GM23248 (cell line): ENCODE results near the gene CNOT3. TPM values are rescaled to one million over a fixed set of nuclear protein-coding genes. Genes with fewer than 3 reads are reported as not detected.
"Not testable (repeated sequence)": the region's sequence is repeated elsewhere in the genome, so short reads cannot be mapped to it uniquely, and the experiment has no call there.

Experiments used
- DNase-seq: peaks from one replicate; pipeline ENCODE4 v3.0.0-alpha.2; 2015
- H2AFZ ChIP-seq: fragments of 200-600 bp; sonication (generic); 2 replicates; pipeline ENCODE4 v1.6.1; 2016; ENCODE audit warnings: antibody characterized with exemption
- H3F3A ChIP-seq: fragments of 200-600 bp; sonication (generic); 2 replicates; pipeline ENCODE4 v1.6.1; 2016; ENCODE audit warnings: mild to moderate bottlenecking, antibody characterized with exemption, mixed run types; ENCODE audit not compliant: insufficient read depth
- H3K27ac ChIP-seq: fragments of 200-600 bp; sonication (generic); 2 replicates; pipeline ENCODE4 v1.5.1; 2016; ENCODE audit warnings: mild to moderate bottlenecking
- H3K27me3 ChIP-seq: fragments of 200-600 bp; sonication (generic); replicated peaks from 2 replicates; pipeline ENCODE4 v1.6.1; 2016; ENCODE audit warnings: mild to moderate bottlenecking; ENCODE audit not compliant: insufficient read depth
- H3K36me3 ChIP-seq: fragments of 200-600 bp; sonication (generic); 2 replicates; pipeline ENCODE4 v1.6.1; 2016; ENCODE audit warnings: low read depth, mild to moderate bottlenecking
- H3K4me1 ChIP-seq: fragments of 200-600 bp; sonication (generic); 2 replicates; pipeline ENCODE4 v1.6.1; 2016; ENCODE audit warnings: mild to moderate bottlenecking; ENCODE audit not compliant: insufficient read depth
- H3K4me2 ChIP-seq: fragments of 200-600 bp; sonication (generic); one replicate; pipeline ENCODE4 v1.6.1; 2016; ENCODE audit warnings: mild to moderate bottlenecking; ENCODE audit not compliant: unreplicated experiment
- H3K4me3 ChIP-seq: fragments of 200-600 bp; sonication (generic); 2 replicates; pipeline ENCODE4 v1.5.1; 2016; ENCODE audit warnings: mild to moderate bottlenecking
- H3K79me2 ChIP-seq: fragments of 200-600 bp; sonication (generic); 2 replicates; pipeline ENCODE4 v1.6.1; 2016; ENCODE audit warnings: mild to moderate bottlenecking; ENCODE audit not compliant: insufficient read depth
- H3K9ac ChIP-seq: fragments of 200-600 bp; sonication (generic); 2 replicates; pipeline ENCODE4 v1.6.1; 2016; ENCODE audit warnings: mild to moderate bottlenecking
- H3K9me2 ChIP-seq: fragments of 200-600 bp; sonication (generic); 2 replicates; pipeline ENCODE4 v1.6.1; 2016; ENCODE audit warnings: mixed run types, mild to moderate bottlenecking, moderate library complexity; ENCODE audit not compliant: insufficient read depth
- H3K9me3 ChIP-seq: fragments of 200-600 bp; sonication (generic); one replicate; pipeline ENCODE4 v1.6.1; 2017; ENCODE audit warnings: low read depth
- H4K20me1 ChIP-seq: fragments of 200-600 bp; sonication (generic); 2 replicates; pipeline ENCODE4 v1.6.0; 2016; ENCODE audit not compliant: insufficient read depth
- EZH2 ChIP-seq: fragments of 200-600 bp; sonication (generic); IDR thresholded peaks from 2 replicates; pipeline ENCODE4 v1.6.1; 2018; ENCODE audit warnings: antibody characterized with exemption, mild to moderate bottlenecking; ENCODE audit not compliant: insufficient read depth, poor library complexity, severe bottlenecking
- EZH2phosphoT487 ChIP-seq: fragments of 200-600 bp; sonication (generic); IDR thresholded peaks from 2 replicates; pipeline ENCODE4 v1.6.1; 2018; ENCODE audit warnings: antibody characterized with exemption, moderate library complexity, mild to moderate bottlenecking, low read depth; ENCODE audit not compliant: insufficient read depth
- WGBS, 2 experiments: methylation state at CpG; one replicate each; pipeline ENCODE4 v1.1.6; 2015 to 2017; ENCODE audit warnings: low lambda C conversion rate in 2 of 2, low coverage in 1 of 2; ENCODE audit errors: missing lambda C conversion rate in 2 of 2; 5-methylcytosine and 5-hydroxymethylcytosine counted together
- in situ Hi-C: fragments of 300-500 bp; cut with MboI; formaldehyde crosslinking; loops from 2 replicates; pipeline ENCODE4 v1.15.0; 2020
- polyA plus RNA-seq: library from polyadenylated mRNA; unstranded; fragments of >200 nt; fragmentation: Nextera tagmentation; extraction: Ambion mirVana; gene quantifications from 2 replicates; pipeline ENCODE4 v1.2.1, GENCODE V29; 2016
- total RNA-seq: library from RNA; depleted of rRNA; stranded (reverse); fragments of >200 nt; shearing (Covaris generic); gene quantifications from 2 replicates; pipeline ENCODE4 v1.2.3, GENCODE V29; 2014

Gene CNOT3
- total and polyA plus RNA-seq, 2 experiments from 2014 or later: 8.9 to 19.4 TPM

GRCh38 chr19:54179921-54180461, 42.4 kb downstream of the CNOT3 start:
- DNase-seq: peak; percentile 39
- Histone ChIP-seq H3F3A (no peaks in the 10 kb centered on the region; the same call in 1 of the 2 replicates), H3K4me2 (no peak overlapping the region), H3K79me2 (0 out of 2 replicates have a peak, but pooled peaks cover 1% of the 10 kb centered on the region), H3K27me3 (no peaks in the 10 kb centered on the region), H3K9ac (no peak overlapping the region), H4K20me1 (no peaks in the 10 kb centered on the region), H3K9me2 (no peaks in the 10 kb centered on the region), H3K27ac (no peak overlapping the region), H2AFZ (no peak overlapping the region), H3K9me3 (no peaks in the 10 kb centered on the region), H3K36me3 (peaks cover 16% of the 10 kb centered on the region; the same call in 1 of the 2 replicates), H3K4me3 (no peak overlapping the region), H3K4me1 (no peaks in the 10 kb centered on the region)
- TF ChIP-seq EZH2phosphoT487 (no peak), EZH2 (no peak)
- in situ Hi-C loops: no loop called here
- 60 to 67% methylated on average over 10 of the region's 10 CpGs for WGBS, 2 experiments

- Histone ChIP-seq H3K36me3 (peaks cover 16% of the 10 kb centered on the region; the same call in 1 of the 2 replicates), H4K20me1 (no peaks in the 10 kb centered on the region), H3K27me3 (no peaks in the 10 kb centered on the region), H3K9me2 (no peaks in the 10 kb centered on the region), H3K79me2 (0 out of 2 replicates have a peak, but pooled peaks cover 8% of the 10 kb centered on the region), H3F3A (no peaks in the 10 kb centered on the region; the same call in 1 of the 2 replicates), H3K4me1 (no peaks in the 10 kb centered on the region), H3K4me2 (no peak overlapping the region), H2AFZ (no peak overlapping the region), H3K9me3 (no peaks in the 10 kb centered on the region), H3K4me3 (no peak overlapping the region), H3K27ac (no peak overlapping the region), H3K9ac (no peak overlapping the region)
- WGBS, 2 experiments: 93 to 95% methylated on average over 25 to 37 of the region's 37 CpGs
- in situ Hi-C loops: no loop called here
- no peak for TF ChIP-seq EZH2phosphoT487
- no peak for TF ChIP-seq EZH2
- DNase-seq: no peak
Observed at GRCh38 chr19:54180691-54181091, 43.1 kb downstream of the CNOT3 start.

- H3K27ac ChIP-seq, H3K9me3 ChIP-seq, DNase-seq, H3K4me1 ChIP-seq, H3K4me3 ChIP-seq, H2AFZ ChIP-seq, H3F3A ChIP-seq, H3K9me2 ChIP-seq, H3K4me2 ChIP-seq, H3K27me3 ChIP-seq, in situ Hi-C loops, H3K9ac ChIP-seq, H4K20me1 ChIP-seq: not testable (repeated sequence)
- Histone ChIP-seq H3K36me3 (peaks cover 16% of the 10 kb centered on the region; the same call in 1 of the 2 replicates), H3K79me2 (peaks cover 19% of the 10 kb centered on the region)
- 94 to 96% methylated on average over 3 of the region's 3 CpGs for WGBS, 2 experiments
Observed at GRCh38 chr19:54181894-54182293, 44.3 kb downstream of the CNOT3 start.

GRCh38 chr19:54183431-54183830, 45.9 kb downstream of the CNOT3 start:
- no peak overlapping the region for H2AFZ ChIP-seq
- no peak overlapping the region for H3K9ac ChIP-seq
- H3K9me2 ChIP-seq: no peaks in the 10 kb centered on the region
- WGBS, 2 experiments: 89 to 93% methylated on average over 9 to 10 of the region's 11 CpGs
- H3K36me3 ChIP-seq: peaks cover 10% of the 10 kb centered on the region; the same call in 1 of the 2 replicates
- in situ Hi-C loops: no loop called here
- H4K20me1 ChIP-seq: no peaks in the 10 kb centered on the region
- no peaks in the 10 kb centered on the region for H3K9me3 ChIP-seq
- peaks cover 34% of the 10 kb centered on the region for H3K79me2 ChIP-seq
- no peak overlapping the region for H3K4me2 ChIP-seq
- no peaks in the 10 kb centered on the region for H3K27me3 ChIP-seq
- H3K27ac ChIP-seq: no peak overlapping the region
- H3K4me1 ChIP-seq: 0 out of 2 replicates have a peak, but pooled peaks cover 3% of the 10 kb centered on the region
- TF ChIP-seq EZH2phosphoT487: no peak
- no peak for TF ChIP-seq EZH2
- H3F3A ChIP-seq: no peaks in the 10 kb centered on the region; the same call in 1 of the 2 replicates
- no peak for DNase-seq
- H3K4me3 ChIP-seq: no peak overlapping the region
